WTC11 (cell line): ENCODE results near the gene ECM2. TPM values are rescaled to one million over a fixed set of nuclear protein-coding genes. Genes with fewer than 3 reads are reported as not detected.

Source experiments
- ATAC-seq: fragments of 200-7000 bp; cut with Tn5 transposase; 2 replicates; pipeline ENCODE4 v1.10.0; 2021; ENCODE audit warnings: mild to moderate bottlenecking, moderate library complexity
- CTCF ChIA-PET: fragments of 300-600 bp; sonication (Branson Sonifier 250); formaldehyde crosslinking; loops from one replicate; lab custom pipeline; 2021; ENCODE audit warnings: antibody characterized with exemption; lab: Charles Lee
- POLR2A ChIA-PET: fragments of 350-600 bp; sonication (Branson Sonifier 250); formaldehyde crosslinking; loops from one replicate; lab custom pipeline; 2021; ENCODE audit warnings: antibody characterized with exemption; lab: Charles Lee
- DNase-seq: peaks from one replicate; pipeline ENCODE4 v3.0.0; 2021; ENCODE audit warnings: low spot score
- H3K27ac Mint-ChIP-seq: 2 replicates; pipeline ENCODE4 v1.8.0; 2021; ENCODE audit warnings: mixed read lengths
- H3K27me3 Mint-ChIP-seq: 2 replicates; pipeline ENCODE4 v1.8.0; 2021; ENCODE audit warnings: low read depth, mild to moderate bottlenecking, moderate library complexity, mixed read lengths
- H3K36me3 Mint-ChIP-seq: 2 replicates; pipeline ENCODE4 v1.8.0; 2021; ENCODE audit warnings: mixed read lengths
- H3K4me1 Mint-ChIP-seq: 2 replicates; pipeline ENCODE4 v1.8.0; 2022; ENCODE audit warnings: mixed read lengths
- H3K4me3 Mint-ChIP-seq: 2 replicates; pipeline ENCODE4 v1.8.0; 2021; ENCODE audit warnings: mild to moderate bottlenecking, moderate library complexity, mixed read lengths
- H3K9me3 Mint-ChIP-seq: 2 replicates; pipeline ENCODE4 v1.8.0; 2021; ENCODE audit warnings: mixed read lengths
- CBFB ChIP-seq: sonication (generic); formaldehyde crosslinking; IDR thresholded peaks from 2 replicates; pipeline ENCODE4 v1.8.1; 2022; ENCODE audit warnings: mild to moderate bottlenecking, low read depth, missing genetic modification reagents
- CREM ChIP-seq: sonication (generic); formaldehyde crosslinking; IDR thresholded peaks from 2 replicates; pipeline ENCODE4 v1.8.1; 2022; ENCODE audit warnings: mild to moderate bottlenecking, missing genetic modification reagents, moderate library complexity
- ESRRA ChIP-seq: sonication (generic); formaldehyde crosslinking; IDR thresholded peaks from 2 replicates; pipeline ENCODE4 v1.8.1; 2022; ENCODE audit warnings: mild to moderate bottlenecking, missing genetic modification reagents, borderline replicate concordance
- NFE2L1 ChIP-seq: sonication (generic); formaldehyde crosslinking; IDR thresholded peaks from 2 replicates; pipeline ENCODE4 v1.8.1; 2023; ENCODE audit warnings: missing genetic modification reagents
- NFYB ChIP-seq: sonication (generic); formaldehyde crosslinking; conservative IDR thresholded peaks from 2 replicates; pipeline ENCODE4 v1.8.0; 2022; ENCODE audit warnings: low read depth, missing genetic modification reagents
- PRDM15 ChIP-seq: sonication (generic); formaldehyde crosslinking; IDR thresholded peaks from 2 replicates; pipeline ENCODE4 v1.8.0; 2022; ENCODE audit warnings: missing genetic modification reagents
- ZNF121 ChIP-seq: sonication (generic); formaldehyde crosslinking; IDR thresholded peaks from 2 replicates; pipeline ENCODE4 v1.8.0; 2023; ENCODE audit warnings: missing genetic modification reagents
- ZNF232 ChIP-seq: sonication (generic); formaldehyde crosslinking; IDR thresholded peaks from 2 replicates; pipeline ENCODE4 v1.8.0; 2022; ENCODE audit warnings: mild to moderate bottlenecking, missing genetic modification reagents
- ZNF317 ChIP-seq: sonication (generic); formaldehyde crosslinking; IDR thresholded peaks from 2 replicates; pipeline ENCODE4 v1.8.1; 2023; ENCODE audit warnings: low read depth, mild to moderate bottlenecking, moderate library complexity, missing genetic modification reagents, borderline replicate concordance
- ZNF396 ChIP-seq: fragments of 250-450 bp; sonication (Bioruptor Pico); IDR thresholded peaks from 2 replicates; pipeline ENCODE4 v1.8.0; 2021; ENCODE audit warnings: mild to moderate bottlenecking, moderate library complexity, borderline replicate concordance
- total RNA-seq: library from RNA; stranded (reverse); gene quantifications from 3 replicates; pipeline ENCODE4 v1.2.3, GENCODE V29; 2021
- TF ChIP-seq, protein P1 (sequence below): fragments of 250-450 bp; sonication (Bioruptor Pico); conservative IDR thresholded peaks from 2 replicates; pipeline ENCODE4 v1.9.0; 2021; ENCODE audit warnings: mild to moderate bottlenecking
- TF ChIP-seq, protein P2 (sequence below): sonication (generic); formaldehyde crosslinking; IDR thresholded peaks from 2 replicates; pipeline ENCODE4 v1.8.0; 2022; ENCODE audit warnings: mild to moderate bottlenecking, missing genetic modification reagents
- TF ChIP-seq, protein P3 (sequence below): fragments of 250-450 bp; sonication (Bioruptor Pico); IDR thresholded peaks from 2 replicates; pipeline ENCODE4 v1.8.0; 2021; ENCODE audit warnings: mild to moderate bottlenecking
- TF ChIP-seq, protein P4 (sequence below): sonication (generic); formaldehyde crosslinking; IDR thresholded peaks from 2 replicates; pipeline ENCODE4 v1.8.1; 2023; ENCODE audit warnings: mild to moderate bottlenecking, missing genetic modification reagents, moderate library complexity
- TF ChIP-seq, protein P5 (sequence below): sonication (generic); formaldehyde crosslinking; IDR thresholded peaks from 2 replicates; pipeline ENCODE4 v1.8.1; 2022; ENCODE audit warnings: missing genetic modification reagents, borderline replicate concordance

Gene ECM2
- total RNA-seq, 1 experiment from 2014 or later = not detected

GRCh38 chr9:92525306-92525705, 10.5 kb downstream of the ECM2 start:
- ChIA-PET POLR2A (interaction anchor here (0.7 kb wide), 1 partner anchor 14 kb away, joined by 3 read pairs; no protein-coding TSS in a partner anchor), CTCF (no interaction called here)
- ATAC-seq (no peak), DNase-seq (no peak)
- H3K27me3 Mint-ChIP-seq = no peaks in the 10 kb centered on the region
- H3K4me3 Mint-ChIP-seq = no peak overlapping the region
- no peaks in the 10 kb centered on the region for H3K4me1 Mint-ChIP-seq
- peaks cover 5% of the 10 kb centered on the region; the same call in 1 of the 2 replicates for H3K9me3 Mint-ChIP-seq
- H3K27ac Mint-ChIP-seq = no peak overlapping the region
- H3K36me3 Mint-ChIP-seq = no peaks in the 10 kb centered on the region
- TF ChIP-seq ZNF396 (CRISPR knock-in tag) (no peak), ZNF317 (no peak), CREM (no peak), ZNF232 (CRISPR knock-in tag) (no peak), ESRRA (CRISPR knock-in tag) (no peak), CBFB (CRISPR knock-in tag) (no peak), NFYB (CRISPR knock-in tag) (no peak), ZNF121 (CRISPR knock-in tag) (no peak), NFE2L1 (CRISPR knock-in tag) (no peak), PRDM15 (CRISPR knock-in tag) (no peak)
- TF ChIP-seq, protein P1, sequence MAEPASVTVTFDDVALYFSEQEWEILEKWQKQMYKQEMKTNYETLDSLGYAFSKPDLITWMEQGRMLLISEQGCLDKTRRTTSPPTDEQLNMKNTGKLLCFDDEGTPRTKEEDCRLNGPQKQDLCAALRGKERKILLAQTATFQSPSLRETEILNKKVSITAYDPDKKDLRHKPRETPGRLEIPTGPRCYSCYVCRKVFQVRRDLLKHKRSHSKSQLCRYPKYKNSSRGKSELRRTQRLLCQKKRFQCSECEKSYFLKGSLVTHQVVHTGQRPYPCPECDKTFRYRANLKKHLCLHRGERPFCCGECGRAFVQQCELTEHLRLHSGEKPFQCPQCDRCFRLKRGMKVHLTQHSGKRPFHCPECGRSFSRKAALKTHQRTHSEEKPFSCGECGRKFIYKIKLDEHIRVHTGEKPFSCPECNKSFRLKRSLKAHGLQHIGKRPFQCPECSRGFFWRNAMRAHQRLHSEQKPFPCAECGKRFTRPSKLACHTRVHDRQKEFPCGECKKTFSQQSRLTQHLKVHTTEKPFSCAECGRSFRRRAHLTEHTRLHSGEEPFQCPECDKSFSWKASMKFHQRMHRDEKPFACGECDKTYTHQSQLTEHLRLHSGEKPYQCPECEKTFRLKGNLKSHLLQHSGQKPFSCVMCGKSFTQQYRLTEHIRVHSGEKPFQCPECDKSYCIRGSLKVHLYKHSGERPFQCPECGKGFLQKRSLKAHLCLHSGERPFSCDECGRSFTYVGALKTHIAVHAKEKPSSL (CRISPR knock-in tag) = no peak
- TF ChIP-seq, protein P2, sequence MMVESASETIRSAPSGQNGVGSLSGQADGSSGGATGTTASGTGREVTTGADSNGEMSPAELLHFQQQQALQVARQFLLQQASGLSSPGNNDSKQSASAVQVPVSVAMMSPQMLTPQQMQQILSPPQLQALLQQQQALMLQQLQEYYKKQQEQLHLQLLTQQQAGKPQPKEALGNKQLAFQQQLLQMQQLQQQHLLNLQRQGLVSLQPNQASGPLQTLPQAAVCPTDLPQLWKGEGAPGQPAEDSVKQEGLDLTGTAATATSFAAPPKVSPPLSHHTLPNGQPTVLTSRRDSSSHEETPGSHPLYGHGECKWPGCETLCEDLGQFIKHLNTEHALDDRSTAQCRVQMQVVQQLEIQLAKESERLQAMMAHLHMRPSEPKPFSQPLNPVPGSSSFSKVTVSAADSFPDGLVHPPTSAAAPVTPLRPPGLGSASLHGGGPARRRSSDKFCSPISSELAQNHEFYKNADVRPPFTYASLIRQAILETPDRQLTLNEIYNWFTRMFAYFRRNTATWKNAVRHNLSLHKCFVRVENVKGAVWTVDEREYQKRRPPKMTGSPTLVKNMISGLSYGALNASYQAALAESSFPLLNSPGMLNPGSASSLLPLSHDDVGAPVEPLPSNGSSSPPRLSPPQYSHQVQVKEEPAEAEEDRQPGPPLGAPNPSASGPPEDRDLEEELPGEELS (CRISPR knock-in tag) = no peak
- TF ChIP-seq, protein P3, sequence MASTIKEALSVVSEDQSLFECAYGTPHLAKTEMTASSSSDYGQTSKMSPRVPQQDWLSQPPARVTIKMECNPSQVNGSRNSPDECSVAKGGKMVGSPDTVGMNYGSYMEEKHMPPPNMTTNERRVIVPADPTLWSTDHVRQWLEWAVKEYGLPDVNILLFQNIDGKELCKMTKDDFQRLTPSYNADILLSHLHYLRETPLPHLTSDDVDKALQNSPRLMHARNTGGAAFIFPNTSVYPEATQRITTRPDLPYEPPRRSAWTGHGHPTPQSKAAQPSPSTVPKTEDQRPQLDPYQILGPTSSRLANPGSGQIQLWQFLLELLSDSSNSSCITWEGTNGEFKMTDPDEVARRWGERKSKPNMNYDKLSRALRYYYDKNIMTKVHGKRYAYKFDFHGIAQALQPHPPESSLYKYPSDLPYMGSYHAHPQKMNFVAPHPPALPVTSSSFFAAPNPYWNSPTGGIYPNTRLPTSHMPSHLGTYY (CRISPR knock-in tag) = no peak
- TF ChIP-seq, protein P4, sequence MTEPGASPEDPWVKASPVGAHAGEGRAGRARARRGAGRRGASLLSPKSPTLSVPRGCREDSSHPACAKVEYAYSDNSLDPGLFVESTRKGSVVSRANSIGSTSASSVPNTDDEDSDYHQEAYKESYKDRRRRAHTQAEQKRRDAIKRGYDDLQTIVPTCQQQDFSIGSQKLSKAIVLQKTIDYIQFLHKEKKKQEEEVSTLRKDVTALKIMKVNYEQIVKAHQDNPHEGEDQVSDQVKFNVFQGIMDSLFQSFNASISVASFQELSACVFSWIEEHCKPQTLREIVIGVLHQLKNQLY = no peak
- TF ChIP-seq, protein P5, sequence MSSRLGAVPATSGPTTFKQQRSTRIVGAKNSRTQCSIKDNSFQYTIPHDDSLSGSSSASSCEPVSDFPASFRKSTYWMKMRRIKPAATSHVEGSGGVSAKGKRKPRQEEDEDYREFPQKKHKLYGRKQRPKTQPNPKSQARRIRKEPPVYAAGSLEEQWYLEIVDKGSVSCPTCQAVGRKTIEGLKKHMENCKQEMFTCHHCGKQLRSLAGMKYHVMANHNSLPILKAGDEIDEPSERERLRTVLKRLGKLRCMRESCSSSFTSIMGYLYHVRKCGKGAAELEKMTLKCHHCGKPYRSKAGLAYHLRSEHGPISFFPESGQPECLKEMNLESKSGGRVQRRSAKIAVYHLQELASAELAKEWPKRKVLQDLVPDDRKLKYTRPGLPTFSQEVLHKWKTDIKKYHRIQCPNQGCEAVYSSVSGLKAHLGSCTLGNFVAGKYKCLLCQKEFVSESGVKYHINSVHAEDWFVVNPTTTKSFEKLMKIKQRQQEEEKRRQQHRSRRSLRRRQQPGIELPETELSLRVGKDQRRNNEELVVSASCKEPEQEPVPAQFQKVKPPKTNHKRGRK (CRISPR knock-in tag) = no peak
